HG03103 (cell line): ENCODE measurements around the gene PTPRN2.

Experiments used
- ATAC-seq: cut with Tn5 transposase; IDR thresholded peaks from one replicate; pipeline ENCODE4 v1.9.1; 2021; ENCODE audit warnings: low read depth; ENCODE audit not compliant: unreplicated experiment

PTPRN2 gene

DNA sequence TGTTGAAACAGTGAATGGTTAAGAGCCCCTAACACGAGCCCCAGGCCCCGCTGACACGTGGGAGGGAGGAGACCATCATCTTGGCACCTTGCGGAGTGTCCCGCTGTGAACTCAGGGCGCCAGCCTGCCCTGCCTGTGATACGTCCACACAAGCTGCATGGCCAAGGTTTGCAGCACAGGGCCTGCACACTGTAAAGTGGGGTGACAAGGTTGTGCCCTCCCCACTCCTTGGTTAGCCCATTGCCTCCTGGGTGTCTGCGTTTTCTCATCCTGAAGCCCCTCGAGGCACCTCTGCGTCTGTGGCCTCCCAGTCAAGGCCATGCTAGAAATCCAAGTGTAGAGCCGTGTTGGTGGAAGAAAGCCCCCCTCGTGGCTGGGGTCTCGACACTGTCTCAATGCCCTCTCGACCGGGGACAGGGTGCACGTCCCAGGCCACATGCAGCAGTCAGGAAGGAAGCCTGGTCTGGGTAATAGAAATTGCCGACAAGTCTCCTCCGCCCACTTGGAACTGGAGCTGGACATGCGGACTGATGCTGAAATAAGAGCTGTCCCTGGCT is 1058.8 kb downstream of the PTPRN2 start:
- no peak for ATAC-seq

DNA sequence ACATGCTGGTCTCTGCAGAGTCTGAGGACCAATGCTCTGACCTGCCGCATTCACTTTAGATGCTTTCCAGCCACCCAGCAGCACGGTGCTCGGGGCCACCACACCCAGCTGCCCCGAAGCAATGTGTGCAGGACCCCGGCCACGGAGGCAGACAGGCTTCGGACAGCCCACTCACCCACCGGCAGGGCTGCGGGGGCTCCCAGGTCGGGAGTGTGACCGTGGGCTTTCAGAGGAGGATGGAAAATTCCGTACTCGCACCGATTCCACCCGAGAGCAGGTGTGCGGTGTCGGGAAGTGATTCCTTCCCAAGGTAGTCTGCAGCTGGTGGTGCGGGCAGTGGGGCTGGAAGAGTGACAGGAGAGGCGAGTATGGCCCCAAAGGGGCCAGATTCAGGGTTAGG is 1059.9 kb downstream of the PTPRN2 start:
- no peak for ATAC-seq

DNA sequence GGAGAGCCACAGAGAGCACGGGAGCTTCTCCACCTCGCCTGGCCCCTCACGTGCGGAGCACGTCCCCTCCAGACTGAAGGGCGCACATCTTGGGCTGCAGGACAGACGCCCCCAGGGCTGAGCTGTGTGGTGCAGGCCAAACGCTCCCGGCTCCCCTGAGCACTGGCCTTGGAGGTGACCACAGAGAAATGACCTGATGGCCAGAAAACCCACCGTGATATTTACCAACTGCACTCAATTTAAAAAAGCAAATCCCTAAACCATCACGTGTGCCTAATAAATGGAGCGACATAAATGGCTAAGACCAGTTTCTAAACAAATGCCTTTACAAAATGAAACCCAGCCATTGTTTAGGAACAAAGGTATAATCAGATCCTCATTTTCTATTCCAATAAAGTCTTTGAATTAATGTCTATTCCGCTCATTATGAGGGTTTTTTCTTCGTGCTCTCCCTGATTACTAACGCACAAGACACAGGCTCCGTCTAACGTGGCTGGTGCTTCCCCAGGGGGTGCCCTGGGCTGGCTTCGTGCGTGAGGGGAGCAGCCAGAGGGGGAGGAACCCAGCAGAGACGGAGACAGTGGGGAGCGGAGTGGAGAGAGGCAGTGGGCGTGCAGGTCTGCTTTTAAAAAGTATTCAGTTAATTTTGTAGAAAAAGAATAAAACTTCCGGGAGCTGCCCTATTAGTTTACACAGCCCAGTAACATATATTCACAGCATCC is 1060.5 kb downstream of the PTPRN2 start:
- no peak for ATAC-seq

DNA sequence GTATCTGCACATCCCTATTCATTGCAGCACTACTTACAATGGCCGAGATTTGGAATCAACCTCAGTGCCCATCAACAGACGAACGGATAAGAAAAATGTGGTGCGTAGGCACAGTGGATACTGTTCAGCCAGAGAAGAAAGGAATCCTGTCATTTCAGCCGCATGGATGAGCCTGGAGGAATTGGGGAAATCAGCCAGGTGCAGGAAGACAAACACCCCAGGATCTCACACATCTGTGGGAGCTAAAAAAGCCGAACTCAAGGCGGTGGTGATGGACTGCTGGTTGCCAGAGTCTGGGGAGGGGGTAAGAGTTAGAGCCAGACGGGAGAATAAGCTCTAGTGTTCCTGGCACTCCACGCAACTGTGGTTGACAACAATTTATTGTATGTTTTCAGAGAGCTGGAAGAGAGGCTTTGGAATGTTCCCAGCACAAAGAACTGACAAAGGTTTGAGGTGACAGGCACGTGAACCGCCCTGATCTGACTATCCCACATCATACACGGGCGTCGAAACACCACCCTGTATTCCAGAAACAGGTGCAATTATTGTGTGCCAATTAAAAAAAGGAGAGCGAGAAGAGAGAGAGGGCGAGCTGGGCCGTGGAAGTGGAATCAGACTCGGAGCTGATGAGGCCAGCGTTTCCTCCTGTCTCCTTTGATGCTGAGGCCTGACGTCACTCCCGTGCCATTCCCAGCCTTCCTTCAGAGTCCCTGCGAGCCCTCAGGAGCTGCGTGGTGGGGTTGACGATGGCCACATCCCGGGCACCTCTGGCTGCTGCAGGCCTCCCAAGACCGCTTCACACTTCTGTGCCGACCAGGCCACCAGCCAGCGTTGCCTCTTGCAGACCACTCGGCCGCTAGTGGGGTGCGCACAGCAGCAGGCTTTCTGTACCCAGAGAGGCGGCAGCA is 1061.4 kb downstream of the PTPRN2 start:
- ATAC-seq = no peak

DNA sequence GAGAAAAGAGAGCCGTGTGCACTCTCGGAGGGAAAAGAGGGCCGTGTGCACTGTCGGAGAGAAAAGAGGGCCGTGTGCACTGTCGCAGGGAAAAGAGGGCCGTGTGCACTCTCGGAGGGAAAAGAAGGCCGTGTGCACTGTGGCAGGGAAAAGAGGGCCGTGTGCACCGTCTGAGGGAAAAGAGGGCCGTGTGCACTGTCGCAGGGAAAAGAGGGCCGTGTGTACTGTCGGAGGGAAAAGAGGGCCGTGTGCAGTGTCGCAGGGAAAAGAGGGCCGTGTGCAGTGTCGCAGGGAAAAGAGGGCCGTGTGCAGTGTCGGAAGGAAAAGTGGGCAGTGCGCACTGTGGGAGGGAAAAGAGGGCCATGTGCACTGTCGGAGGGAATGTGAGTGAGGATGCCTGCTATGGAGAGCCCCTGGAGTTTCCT is 1062.1 kb downstream of the PTPRN2 start:
- no peak for ATAC-seq

DNA sequence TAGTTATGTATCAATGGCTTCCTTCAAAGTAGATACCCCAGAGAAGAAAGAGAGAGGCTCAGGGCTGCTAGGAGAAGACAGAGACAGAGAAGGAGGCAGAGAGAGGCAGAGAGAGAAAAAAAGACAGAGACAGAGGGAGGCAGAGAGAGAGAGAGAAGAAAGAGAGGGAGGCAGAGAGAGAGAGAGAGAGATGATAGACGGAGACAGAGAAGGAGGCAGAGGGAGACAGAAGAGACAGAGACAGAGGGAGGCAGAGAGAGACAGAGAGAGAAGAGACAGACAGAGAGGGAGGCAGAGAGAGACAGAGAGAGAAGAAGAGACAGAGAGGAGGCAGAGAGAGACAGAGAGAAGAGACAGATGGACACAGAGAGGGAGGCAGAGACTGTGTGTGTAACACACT is 1062.9 kb downstream of the PTPRN2 start:
- ATAC-seq = no peak

DNA sequence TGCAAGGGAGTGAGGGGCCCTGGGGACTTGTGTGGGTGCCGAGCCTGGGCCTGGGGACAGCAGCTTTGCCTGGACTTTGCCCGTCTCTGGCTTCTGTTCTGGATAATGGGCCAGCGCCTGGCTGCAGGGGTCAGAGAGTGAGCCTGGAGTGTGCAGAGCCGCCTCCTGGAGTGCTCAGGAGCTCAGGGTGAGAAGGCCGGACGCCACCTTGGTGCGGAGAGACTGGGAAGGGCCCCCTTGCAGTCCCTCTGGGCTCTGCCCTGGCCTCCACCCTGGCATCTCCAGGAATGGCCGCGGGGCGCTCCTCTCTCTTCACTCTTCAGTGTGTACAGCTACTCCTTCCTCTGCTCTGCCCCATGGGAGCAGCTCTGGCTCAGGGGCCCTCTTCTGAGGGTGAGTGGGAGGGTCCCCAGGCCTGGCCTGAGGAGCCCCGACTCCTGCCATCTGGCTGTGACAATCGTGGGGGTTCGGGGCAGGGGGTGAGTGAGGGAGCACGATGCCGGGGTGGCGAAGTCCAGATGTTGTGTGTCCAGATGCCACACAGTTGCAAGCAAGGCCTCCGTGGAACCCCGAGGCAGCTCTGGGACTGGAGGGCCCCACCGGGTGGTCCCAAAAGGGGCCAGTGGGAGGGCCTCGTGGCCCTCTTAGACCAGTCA is 1063.7 kb downstream of the PTPRN2 start:
- ATAC-seq = no peak

DNA sequence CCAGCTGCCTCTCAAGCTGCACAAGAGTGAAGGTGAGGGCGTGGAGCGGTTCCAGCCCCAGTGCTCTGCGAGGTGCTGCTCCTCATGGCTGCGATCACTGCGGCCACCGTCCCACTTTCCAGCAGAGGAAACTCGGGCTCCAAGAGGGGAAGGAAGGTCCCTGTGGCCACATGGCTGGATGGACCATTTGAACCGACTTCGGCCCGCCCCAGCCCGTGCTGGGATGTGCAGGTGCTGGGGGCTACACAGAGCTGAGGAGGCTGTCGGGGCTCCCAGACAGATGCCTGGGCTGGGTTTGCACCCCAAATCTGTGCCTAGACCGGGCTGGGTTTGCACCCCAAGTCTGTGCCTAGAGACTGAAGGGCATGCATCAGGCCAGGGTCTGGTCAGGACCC is 1064.3 kb downstream of the PTPRN2 start:
- no peak for ATAC-seq

DNA sequence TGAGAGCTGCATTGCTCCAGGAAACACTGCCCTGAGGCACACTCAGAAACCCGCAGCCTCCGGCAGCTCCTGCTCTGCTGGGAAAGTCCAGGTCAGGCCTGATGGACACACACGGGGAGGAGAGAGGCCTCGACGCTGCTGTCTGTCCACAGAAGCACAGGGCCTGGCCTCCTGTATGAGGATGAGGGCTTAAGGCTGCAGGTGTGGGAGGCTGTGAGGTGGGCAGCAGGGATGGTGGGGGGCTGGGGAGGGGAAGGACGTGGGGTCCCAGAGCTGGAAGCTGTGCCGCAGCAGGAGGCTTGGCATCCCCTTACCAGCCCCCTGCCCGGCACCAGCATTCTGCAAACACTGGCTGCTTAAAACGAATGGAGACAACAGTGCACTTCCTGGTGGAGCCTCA is 1064.7 kb downstream of the PTPRN2 start:
- ATAC-seq = no peak

DNA sequence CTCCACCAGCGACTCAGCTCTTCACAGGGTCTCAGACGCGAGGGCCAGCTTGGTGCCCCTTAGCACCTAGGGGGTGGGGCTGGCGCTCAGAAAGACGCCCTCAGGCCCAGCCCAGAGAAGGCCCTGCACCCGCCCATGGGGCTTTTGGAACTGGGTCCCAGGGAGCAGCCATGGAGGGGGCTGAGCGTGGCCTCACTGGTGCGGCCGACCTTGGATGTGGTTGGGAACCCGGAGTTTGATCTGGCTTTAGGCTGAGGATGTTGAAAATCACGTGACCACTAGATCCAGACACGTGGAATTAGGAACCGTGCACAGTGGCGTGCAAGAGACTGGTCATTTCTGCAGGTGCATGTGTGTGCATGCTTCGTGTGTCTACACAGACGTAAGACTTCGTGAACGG is 1065.4 kb downstream of the PTPRN2 start:
- no peak for ATAC-seq

DNA sequence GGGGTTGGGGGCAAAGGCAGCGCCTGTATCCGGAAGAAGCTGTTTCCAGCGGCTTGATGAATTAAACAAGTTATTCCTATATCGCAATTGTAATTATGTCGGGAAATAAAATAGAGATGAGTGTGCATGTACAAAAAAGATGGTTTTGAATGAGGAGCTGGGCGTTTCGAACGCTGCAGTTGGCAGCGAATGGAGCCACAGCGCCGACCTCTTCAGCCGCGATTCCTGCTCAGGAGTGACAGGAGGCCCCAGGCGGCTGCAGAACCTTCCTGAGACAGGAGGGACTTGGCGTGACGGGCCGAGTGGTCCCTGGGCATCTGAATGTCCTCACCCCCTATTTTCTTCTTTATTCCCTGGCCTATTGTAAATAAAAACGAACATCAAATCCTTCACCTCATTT is 1065.9 kb downstream of the PTPRN2 start:
- no peak for ATAC-seq

DNA sequence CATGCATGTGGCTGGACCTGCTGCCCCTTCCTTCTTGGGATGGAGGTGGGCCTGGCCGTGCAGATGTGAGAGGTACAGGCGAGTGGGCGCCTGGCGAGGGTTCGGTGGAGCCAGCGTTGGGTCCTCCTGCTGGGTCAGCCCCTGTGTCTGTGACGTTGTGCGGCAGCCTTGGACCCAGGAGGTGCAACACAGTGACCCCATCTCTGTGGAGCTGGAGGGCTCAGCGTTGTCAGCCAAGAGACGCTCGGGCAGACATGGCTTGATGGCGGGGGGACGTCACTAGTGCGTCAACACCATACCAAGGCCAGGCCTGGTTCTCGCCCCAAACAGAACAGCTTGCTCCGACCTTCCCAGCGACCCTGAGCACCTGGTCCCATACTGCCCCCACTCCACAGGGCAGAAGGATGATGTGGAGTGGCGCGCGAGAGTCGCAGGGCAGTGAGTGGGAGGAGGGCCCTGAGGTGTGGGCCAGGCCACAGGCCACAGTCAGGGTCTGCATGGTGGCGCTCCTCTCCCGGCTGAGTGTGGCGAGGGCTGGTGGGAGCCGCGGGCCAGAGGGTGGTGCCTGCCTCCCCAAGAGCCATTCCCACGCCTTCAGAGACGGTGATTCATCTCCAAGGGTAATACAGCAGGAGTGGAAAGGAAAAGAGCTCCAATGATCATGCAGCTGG is 1066.4 kb downstream of the PTPRN2 start:
- no peak for ATAC-seq

DNA sequence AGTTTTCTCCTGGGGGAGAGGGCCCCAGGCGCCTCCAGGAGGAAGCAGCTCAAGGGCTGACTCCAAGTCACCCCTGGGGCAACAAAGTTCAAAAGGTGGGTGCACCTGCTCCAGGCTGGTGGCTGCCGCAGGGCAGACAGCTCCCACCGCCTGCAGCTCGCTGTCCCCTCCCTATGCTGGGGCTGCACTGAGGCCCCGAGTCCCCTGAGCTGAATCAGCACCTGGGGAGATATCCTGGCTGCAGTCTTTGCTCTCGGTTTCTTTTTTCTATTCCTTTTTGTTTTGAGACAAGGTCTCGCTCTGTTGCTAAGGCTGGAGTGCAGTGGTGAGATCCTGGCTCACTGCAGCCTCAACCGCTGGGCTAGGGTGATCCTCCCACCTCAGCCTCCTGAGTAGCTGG is 1067.4 kb downstream of the PTPRN2 start:
- peak; percentile 95 for ATAC-seq

DNA sequence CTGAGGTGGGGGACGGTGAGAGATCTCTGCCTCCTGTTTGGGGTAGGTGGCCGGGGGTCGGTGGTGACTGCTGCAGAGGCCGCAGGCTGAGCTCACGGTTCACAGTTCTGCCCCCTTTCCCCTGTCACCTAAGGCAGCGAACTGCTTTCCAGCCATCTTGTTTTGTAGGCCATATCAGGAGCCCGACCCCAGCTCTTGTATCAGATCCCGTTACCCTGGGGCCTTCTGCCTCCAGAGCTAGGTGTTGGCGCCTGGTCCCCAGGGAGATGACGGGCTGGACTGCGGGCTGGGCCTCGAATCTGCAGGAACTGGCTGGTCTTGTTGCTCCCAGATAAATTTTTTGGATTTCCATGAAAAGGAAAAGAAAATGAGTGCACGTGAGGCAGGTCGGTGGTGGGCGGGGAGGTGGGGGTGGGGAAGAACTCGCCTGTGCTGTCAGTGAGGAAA is 1067.8 kb downstream of the PTPRN2 start:
- ATAC-seq = no peak

DNA sequence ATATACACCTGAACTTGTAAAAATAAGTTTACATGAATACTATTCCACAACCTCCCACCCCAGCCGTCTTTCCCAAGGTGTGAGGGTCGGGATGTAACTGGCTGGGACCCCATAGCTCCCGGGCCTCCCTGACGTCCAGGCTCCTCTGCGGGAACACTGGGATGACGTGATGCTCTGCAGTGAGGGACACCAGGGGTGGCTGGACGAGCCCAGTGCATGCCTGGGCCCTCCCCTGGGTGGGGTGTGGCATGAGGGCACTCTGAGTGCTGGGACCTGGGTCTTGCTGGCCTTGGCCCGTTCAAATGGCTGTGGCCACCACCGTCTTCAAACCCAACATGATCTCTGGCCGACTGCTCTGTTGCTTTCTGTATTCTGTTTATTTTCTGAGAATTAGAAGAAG is 1068.4 kb downstream of the PTPRN2 start:
- no peak for ATAC-seq

DNA sequence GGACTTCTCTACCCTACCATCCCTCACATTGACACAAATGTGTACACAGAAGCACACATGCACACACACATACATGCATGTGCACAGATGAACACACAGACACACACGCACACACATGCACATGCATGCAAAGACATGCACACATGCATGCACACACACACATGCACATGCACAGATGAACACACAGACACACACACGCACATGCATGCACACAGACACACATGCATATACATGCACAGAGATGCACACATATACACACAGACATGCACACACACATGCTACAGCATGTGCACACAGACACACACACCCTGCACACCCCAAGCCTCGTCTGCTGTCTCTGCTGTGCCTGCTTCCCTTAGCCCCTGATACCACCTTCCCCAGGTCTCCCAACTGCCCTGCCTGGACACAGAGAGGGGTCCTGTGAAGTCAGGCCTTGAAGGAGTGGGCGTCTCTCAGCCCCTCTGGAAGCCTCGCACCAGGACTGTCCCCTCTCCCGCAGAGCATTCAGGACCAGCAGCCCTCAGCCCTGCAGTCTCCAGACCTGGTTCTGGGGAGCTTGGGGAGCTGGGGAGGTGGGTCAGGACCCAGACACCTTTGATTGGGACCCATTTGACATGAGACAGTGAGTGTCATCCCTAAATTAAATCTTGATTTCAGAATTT is 1069.0 kb downstream of the PTPRN2 start:
- ATAC-seq = no peak

DNA sequence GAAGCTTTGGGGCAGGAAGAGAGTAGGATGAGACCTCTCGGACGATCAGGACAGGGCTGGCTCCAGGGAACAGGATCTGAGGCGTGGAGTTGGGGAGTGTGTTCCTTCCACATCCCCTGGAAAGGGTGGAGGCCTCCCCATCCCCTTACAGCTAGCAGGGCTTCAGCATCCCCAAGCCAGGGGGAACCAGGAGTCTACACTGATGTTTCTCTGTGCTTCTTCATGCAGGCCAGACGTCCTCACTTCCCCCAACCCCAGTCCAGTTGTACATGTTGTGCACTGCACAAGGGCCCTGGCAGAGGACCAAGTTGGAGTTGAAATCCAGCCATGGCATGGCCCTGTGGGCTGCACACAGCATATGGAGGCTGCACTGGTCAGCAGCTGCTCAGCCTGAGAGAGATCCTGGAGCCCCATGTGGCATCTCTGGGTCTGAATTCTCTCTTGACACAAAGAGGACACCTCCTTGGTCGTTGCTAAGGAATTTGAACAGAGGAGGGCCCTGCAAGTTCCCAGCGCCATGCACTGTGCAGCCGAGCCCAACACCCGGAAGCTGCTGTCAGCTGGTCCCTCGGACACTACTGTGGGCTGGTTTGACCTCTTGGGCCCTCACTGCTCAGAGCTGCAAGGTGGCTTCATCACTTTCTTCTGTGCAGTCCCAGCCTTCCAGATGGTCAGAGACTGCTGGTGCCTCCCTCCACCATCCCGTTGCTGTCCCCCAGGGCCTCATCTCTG is 1069.7 kb downstream of the PTPRN2 start:
- ATAC-seq = no peak

DNA sequence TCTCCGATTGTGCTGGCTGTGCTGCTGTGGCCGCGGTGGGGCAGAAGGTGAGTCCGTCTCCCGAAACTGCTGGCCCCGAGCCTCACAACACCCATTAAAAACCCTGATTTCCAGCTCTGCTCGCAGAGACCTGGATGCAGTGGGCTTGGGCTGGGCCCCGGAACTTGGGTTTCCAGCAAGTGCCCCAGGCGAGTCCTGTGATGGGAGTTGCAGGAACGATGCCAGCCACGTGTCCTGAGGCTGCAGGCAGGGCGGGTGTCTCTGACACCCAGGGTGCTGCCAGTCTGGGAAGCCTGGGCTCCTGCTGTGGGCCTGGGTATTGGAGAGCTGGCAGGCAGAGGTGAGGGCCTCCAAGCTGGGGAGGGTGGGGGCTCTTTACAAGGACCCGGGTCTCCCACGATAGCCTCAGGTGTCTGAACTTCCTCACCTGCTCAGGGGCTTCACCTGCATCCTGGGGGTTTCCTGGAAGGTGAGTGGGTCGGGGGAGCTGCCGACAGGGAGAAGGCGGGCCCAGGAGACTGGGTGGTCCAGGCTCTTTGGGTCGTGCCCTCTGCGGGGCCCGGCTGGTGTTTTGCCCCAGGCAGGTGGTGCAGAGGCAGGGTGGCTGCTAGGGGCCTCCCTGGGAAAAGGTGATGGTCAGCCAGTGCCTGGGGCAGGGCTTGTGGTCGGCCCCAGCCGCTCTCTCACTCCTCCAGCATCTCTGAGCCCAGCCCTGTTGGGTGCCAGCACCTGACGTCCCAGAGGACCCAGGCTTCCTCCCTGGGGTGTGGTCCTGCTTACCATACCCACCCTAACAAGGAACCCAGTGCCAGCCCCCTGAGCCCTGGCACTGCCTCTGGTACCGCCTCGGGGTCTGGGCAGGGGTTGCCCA is 1070.5 kb downstream of the PTPRN2 start:
- ATAC-seq = no peak
